Measurements from ENCODE around the gene ZNF197. TPM values are rescaled to one million over a fixed set of nuclear protein-coding genes. Genes with fewer than 3 reads are reported as not detected.
"Not testable (repeated sequence)": the region's sequence is repeated elsewhere in the genome, so short reads cannot be mapped to it uniquely, and the experiment has no call there.

Gene ZNF197
- total RNA-seq, 1 donor from 2014 or later: 14.2 TPM

DNA sequence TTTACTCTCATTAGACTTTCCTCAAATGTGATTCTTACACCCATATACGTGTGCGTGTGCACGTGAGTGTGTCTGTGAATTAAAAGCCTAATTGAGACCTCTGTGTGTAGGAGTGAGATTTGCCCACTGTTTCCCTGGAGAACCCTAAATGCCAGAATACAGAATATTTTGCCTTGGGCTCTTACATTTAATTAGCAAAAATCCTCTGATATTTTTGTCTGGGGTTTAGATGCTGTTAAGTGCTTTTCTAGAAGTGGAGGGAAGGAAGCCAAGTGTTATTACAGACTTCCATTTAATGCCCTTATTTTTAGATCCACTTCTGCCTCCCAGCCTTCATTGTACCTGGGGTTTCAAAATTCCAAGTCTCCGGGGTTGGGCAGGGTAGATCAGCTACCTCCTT is 41.5 kb downstream of the ZNF197 start:
- no peak for ATAC-seq
- no peaks in the 10 kb centered on the region for H3K27me3 ChIP-seq
- intact Hi-C loops (cut with DNase I): no loop called here
- no peak overlapping the region for H3K27ac ChIP-seq
- no peaks in the 10 kb centered on the region for H3K36me3 ChIP-seq
- DNase-seq: no peak
- no peak overlapping the region for H3K4me3 ChIP-seq
- TF ChIP-seq, protein P1, sequence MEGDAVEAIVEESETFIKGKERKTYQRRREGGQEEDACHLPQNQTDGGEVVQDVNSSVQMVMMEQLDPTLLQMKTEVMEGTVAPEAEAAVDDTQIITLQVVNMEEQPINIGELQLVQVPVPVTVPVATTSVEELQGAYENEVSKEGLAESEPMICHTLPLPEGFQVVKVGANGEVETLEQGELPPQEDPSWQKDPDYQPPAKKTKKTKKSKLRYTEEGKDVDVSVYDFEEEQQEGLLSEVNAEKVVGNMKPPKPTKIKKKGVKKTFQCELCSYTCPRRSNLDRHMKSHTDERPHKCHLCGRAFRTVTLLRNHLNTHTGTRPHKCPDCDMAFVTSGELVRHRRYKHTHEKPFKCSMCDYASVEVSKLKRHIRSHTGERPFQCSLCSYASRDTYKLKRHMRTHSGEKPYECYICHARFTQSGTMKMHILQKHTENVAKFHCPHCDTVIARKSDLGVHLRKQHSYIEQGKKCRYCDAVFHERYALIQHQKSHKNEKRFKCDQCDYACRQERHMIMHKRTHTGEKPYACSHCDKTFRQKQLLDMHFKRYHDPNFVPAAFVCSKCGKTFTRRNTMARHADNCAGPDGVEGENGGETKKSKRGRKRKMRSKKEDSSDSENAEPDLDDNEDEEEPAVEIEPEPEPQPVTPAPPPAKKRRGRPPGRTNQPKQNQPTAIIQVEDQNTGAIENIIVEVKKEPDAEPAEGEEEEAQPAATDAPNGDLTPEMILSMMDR (IDR thresholded peaks at IDR 0.05): no peak
- no peaks in the 10 kb centered on the region for H3K4me1 ChIP-seq
- no peaks in the 10 kb centered on the region for H3K9me3 ChIP-seq

DNA sequence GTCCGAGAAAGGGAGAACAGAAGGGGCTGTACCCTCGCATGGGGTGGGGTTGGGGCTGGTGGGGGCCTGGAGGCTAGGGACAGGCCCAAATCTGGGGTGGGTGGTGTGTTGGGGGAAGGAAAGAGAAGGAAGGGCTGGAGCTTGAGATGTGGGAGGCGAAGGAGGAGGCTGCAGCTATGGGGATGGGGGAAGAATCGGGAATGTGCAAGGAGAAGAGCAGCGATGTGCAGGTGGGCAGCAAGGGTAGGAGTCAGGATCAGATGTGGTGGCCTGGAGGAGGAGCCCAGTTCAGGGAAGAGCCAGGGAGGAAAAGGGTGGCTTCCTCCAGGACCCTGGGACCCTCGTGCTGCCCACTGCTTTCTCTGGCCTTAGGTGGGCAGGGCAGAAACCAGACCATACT is 44.9 kb downstream of the ZNF197 start:
- no peak overlapping the region for H3K4me3 ChIP-seq
- H3K9me3 ChIP-seq: no peaks in the 10 kb centered on the region
- no peaks in the 10 kb centered on the region for H3K4me1 ChIP-seq
- no peaks in the 10 kb centered on the region for H3K36me3 ChIP-seq
- H3K27ac ChIP-seq: no peak overlapping the region
- DNase-seq (no peak), ATAC-seq (no peak)
- no peaks in the 10 kb centered on the region for H3K27me3 ChIP-seq
- TF ChIP-seq, protein P1 (IDR thresholded peaks at IDR 0.05): no peak
- intact Hi-C loops (cut with DNase I): no loop called here

- H3K4me1 ChIP-seq; ATAC-seq; H3K9me3 ChIP-seq; H3K4me3 ChIP-seq; DNase-seq; H3K36me3 ChIP-seq; H3K27ac ChIP-seq; intact Hi-C loops (cut with DNase I); H3K27me3 ChIP-seq: not testable (repeated sequence)
Observed at GRCh38 chr3:44673466-44673865, 48.6 kb downstream of the ZNF197 start.

DNA sequence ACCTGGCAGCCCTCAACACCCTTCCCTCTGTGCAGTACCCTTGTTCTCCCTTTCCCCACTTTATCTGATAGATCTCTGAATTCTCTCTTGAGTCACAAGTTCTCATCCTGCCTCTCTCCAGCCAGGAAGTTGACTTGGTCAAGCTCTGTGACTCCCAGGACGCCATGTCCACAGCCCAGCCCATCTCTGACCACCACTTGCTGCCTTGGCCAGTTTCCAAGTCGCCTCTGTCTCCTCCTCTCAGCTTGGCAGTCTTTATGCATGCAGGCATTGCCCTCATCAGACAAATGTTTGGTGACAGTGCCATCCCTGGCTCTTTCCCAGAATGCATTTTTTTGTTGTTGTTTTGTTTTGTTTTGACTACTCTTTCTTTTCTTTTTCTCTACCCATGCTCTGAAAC is 49.4 kb downstream of the ZNF197 start:
- TF ChIP-seq, protein P1 (IDR thresholded peaks at IDR 0.05): no peak
- ATAC-seq: no peak
- Histone ChIP-seq H3K27ac (no peak overlapping the region), H3K9me3 (no peaks in the 10 kb centered on the region), H3K4me1 (no peaks in the 10 kb centered on the region), H3K4me3 (no peak overlapping the region), H3K36me3 (no peaks in the 10 kb centered on the region), H3K27me3 (no peaks in the 10 kb centered on the region)
- no peak for DNase-seq
- intact Hi-C loops (cut with DNase I): no loop called here

- no peaks in the 10 kb centered on the region for H3K4me1 ChIP-seq
- TF ChIP-seq, protein P1 (IDR thresholded peaks at IDR 0.05): no peak
- ATAC-seq: no peak
- H3K27ac ChIP-seq: no peak overlapping the region
- no peaks in the 10 kb centered on the region for H3K27me3 ChIP-seq
- intact Hi-C loops (cut with DNase I): no loop called here
- peaks cover 8% of the 10 kb centered on the region for H3K9me3 ChIP-seq
- no peaks in the 10 kb centered on the region for H3K36me3 ChIP-seq
- no peak overlapping the region for H3K4me3 ChIP-seq
- no peak for DNase-seq
Observed at GRCh38 chr3:44678480-44679116, 53.8 kb downstream of the ZNF197 start.

DNA sequence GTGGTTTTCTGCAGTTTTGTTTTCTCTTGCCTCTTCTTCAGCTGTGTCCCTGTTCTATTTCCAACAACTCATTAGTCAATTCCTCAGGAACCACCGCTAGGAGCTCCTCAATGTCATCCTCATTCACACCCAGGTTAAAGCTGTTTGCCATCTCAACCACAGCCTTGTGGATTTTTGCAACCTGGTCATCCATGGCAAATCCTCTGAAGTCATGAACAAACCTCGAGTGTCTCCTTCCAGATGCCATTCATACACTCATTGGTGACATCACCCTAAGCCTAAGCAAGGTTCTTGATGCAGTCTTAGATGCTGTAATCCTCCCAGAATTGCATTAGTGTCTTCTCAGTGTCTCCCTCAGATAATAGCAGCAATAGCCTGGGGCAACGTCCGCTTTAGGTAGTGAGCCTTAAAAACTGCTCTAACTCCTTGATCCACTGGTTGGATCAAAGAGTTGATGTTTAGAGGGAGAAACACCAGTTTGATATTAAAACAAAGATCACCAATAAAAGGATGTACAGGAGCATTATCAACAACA is 56.2 kb downstream of the ZNF197 start:
- Histone ChIP-seq H3K27ac (no peak overlapping the region), H3K4me3 (no peak overlapping the region), H3K9me3 (peaks cover 8% of the 10 kb centered on the region), H3K36me3 (no peaks in the 10 kb centered on the region), H3K4me1 (no peaks in the 10 kb centered on the region), H3K27me3 (no peaks in the 10 kb centered on the region)
- no peak for ATAC-seq
- intact Hi-C loops (cut with DNase I): no loop called here
- DNase-seq: no peak
- TF ChIP-seq, protein P1 (IDR thresholded peaks at IDR 0.05): no peak

All from upper lobe of right lung (tissue), 1 donor.